HEK293 (cell line): ENCODE results near the gene MARK3.

Source experiments
- FEZF1 ChIP-seq: fragments of 450-650 bp; formaldehyde crosslinking; IDR thresholded peaks from 2 replicates; pipeline ENCODE4 v1.5.1; 2016; ENCODE audit warnings: missing biosample characterization, missing genetic modification characterization
- MEIS1 ChIP-seq: sonication (generic); formaldehyde crosslinking; IDR thresholded peaks from 2 replicates; pipeline ENCODE4 v1.8.1; 2022; ENCODE audit warnings: missing genetic modification reagents, mild to moderate bottlenecking, borderline replicate concordance
- REST ChIP-seq: fragments of 450-650 bp; formaldehyde crosslinking; IDR thresholded peaks from 2 replicates; pipeline ENCODE4 v1.5.1; 2016; ENCODE audit warnings: missing biosample characterization, missing genetic modification characterization
- SCRT2 ChIP-seq: fragments of 450-650 bp; formaldehyde crosslinking; IDR thresholded peaks from 2 replicates; pipeline ENCODE4 v1.5.1; 2016; ENCODE audit warnings: missing biosample characterization, missing genetic modification characterization
- SP7 ChIP-seq: fragments of 450-650 bp; formaldehyde crosslinking; IDR thresholded peaks from 2 replicates; pipeline ENCODE4 v1.5.1; 2016; ENCODE audit warnings: missing biosample characterization, missing genetic modification characterization
- WT1 ChIP-seq: fragments of 450-650 bp; formaldehyde crosslinking; IDR thresholded peaks from 2 replicates; pipeline ENCODE4 v1.5.1; 2016; ENCODE audit warnings: missing biosample characterization, missing genetic modification characterization
- ZBTB17 ChIP-seq: fragments of 450-650 bp; formaldehyde crosslinking; IDR thresholded peaks from 2 replicates; pipeline ENCODE4 v1.5.1; 2016; ENCODE audit warnings: missing biosample characterization, missing genetic modification characterization
- ZBTB20 ChIP-seq: fragments of 450-650 bp; formaldehyde crosslinking; IDR thresholded peaks from 2 replicates; pipeline ENCODE4 v1.5.1; 2016; ENCODE audit warnings: missing biosample characterization, missing genetic modification characterization
- ZBTB48 ChIP-seq: fragments of 450-650 bp; formaldehyde crosslinking; IDR thresholded peaks from 2 replicates; pipeline ENCODE4 v1.5.1; 2016; ENCODE audit warnings: missing biosample characterization, missing genetic modification characterization
- ZEB2 ChIP-seq: fragments of 450-650 bp; formaldehyde crosslinking; IDR thresholded peaks from 2 replicates; pipeline ENCODE4 v1.5.1; 2016; ENCODE audit warnings: missing biosample characterization, missing genetic modification characterization
- ZFP37 ChIP-seq: fragments of 450-650 bp; formaldehyde crosslinking; IDR thresholded peaks from 2 replicates; pipeline ENCODE4 v1.5.1; 2016; ENCODE audit warnings: missing biosample characterization, missing genetic modification characterization
- ZFP69B ChIP-seq: fragments of 450-650 bp; formaldehyde crosslinking; IDR thresholded peaks from 2 replicates; pipeline ENCODE4 v1.5.1; 2016; ENCODE audit warnings: missing biosample characterization, missing genetic modification characterization
- ZIC2 ChIP-seq: fragments of 450-650 bp; formaldehyde crosslinking; IDR thresholded peaks from 2 replicates; pipeline ENCODE4 v1.5.1; 2016; ENCODE audit warnings: missing biosample characterization, missing genetic modification characterization
- ZNF132 ChIP-seq: fragments of 450-650 bp; formaldehyde crosslinking; IDR thresholded peaks from 2 replicates; pipeline ENCODE4 v1.5.1; 2017; ENCODE audit warnings: missing biosample characterization, missing genetic modification characterization, borderline replicate concordance
- ZNF146 ChIP-seq: fragments of 450-650 bp; formaldehyde crosslinking; IDR thresholded peaks from 2 replicates; pipeline ENCODE4 v1.5.1; 2016; ENCODE audit warnings: missing biosample characterization, missing genetic modification characterization
- ZNF394 ChIP-seq: fragments of 450-650 bp; formaldehyde crosslinking; IDR thresholded peaks from 2 replicates; pipeline ENCODE4 v1.5.1; 2016; ENCODE audit warnings: missing biosample characterization, missing genetic modification characterization, mild to moderate bottlenecking, moderate library complexity, borderline replicate concordance
- ZNF514 ChIP-seq: fragments of 450-650 bp; formaldehyde crosslinking; IDR thresholded peaks from 2 replicates; pipeline ENCODE4 v1.5.1; 2016; ENCODE audit warnings: missing biosample characterization, missing genetic modification characterization
- ZNF548 ChIP-seq: fragments of 450-650 bp; formaldehyde crosslinking; IDR thresholded peaks from 2 replicates; pipeline ENCODE4 v1.5.1; 2016; ENCODE audit warnings: missing biosample characterization, missing genetic modification characterization
- ZNF555 ChIP-seq: fragments of 450-650 bp; formaldehyde crosslinking; conservative IDR thresholded peaks from 2 replicates; pipeline ENCODE4 v1.5.1; 2017; ENCODE audit warnings: missing biosample characterization, mild to moderate bottlenecking, missing genetic modification characterization, inconsistent platforms
- ZNF560 ChIP-seq: fragments of 450-650 bp; formaldehyde crosslinking; IDR thresholded peaks from 2 replicates; pipeline ENCODE4 v1.5.1; 2017; ENCODE audit warnings: missing biosample characterization, missing genetic modification characterization, borderline replicate concordance
- ZNF596 ChIP-seq: fragments of 450-650 bp; IDR thresholded peaks from 2 replicates; pipeline ENCODE4 v1.5.0; 2018; ENCODE audit warnings: missing biosample characterization, mild to moderate bottlenecking, missing genetic modification characterization, moderate library complexity
- ZNF600 ChIP-seq: fragments of 450-650 bp; formaldehyde crosslinking; IDR thresholded peaks from 2 replicates; pipeline ENCODE4 v1.5.1; 2016; ENCODE audit warnings: missing biosample characterization, missing genetic modification characterization
- ZNF660 ChIP-seq: fragments of 450-650 bp; IDR thresholded peaks from 2 replicates; pipeline ENCODE4 v1.5.1; 2018; ENCODE audit warnings: missing biosample characterization, mild to moderate bottlenecking, missing genetic modification characterization
- ZNF670 ChIP-seq: fragments of 450-650 bp; formaldehyde crosslinking; IDR thresholded peaks from 2 replicates; pipeline ENCODE4 v1.5.1; 2016; ENCODE audit warnings: missing biosample characterization, missing genetic modification characterization, low read depth
- ZNF785 ChIP-seq: fragments of 450-650 bp; formaldehyde crosslinking; IDR thresholded peaks from 2 replicates; pipeline ENCODE4 v1.5.1; 2016; ENCODE audit warnings: missing biosample characterization, missing genetic modification characterization
- ZSCAN16 ChIP-seq: fragments of 450-650 bp; formaldehyde crosslinking; IDR thresholded peaks from 2 replicates; pipeline ENCODE4 v1.5.1; 2016; ENCODE audit warnings: missing biosample characterization, missing genetic modification characterization
- TF ChIP-seq, protein P1 (sequence below): fragments of 450-650 bp; formaldehyde crosslinking; IDR thresholded peaks from 2 replicates; pipeline ENCODE4 v1.5.1; 2016; ENCODE audit warnings: missing biosample characterization, missing genetic modification characterization
- TF ChIP-seq, protein P2 (sequence below): fragments of 450-650 bp; formaldehyde crosslinking; IDR thresholded peaks from 2 replicates; pipeline ENCODE4 v1.5.1; 2016; ENCODE audit warnings: missing biosample characterization, missing genetic modification characterization
- TF ChIP-seq, protein P3 (sequence below): fragments of 450-650 bp; formaldehyde crosslinking; IDR thresholded peaks from 2 replicates; pipeline ENCODE4 v1.5.1; 2016; ENCODE audit warnings: missing biosample characterization, missing genetic modification characterization
- TF ChIP-seq, protein P4 (sequence below): IDR thresholded peaks from 2 replicates; pipeline ENCODE4 v1.6.1; 2011; ENCODE audit warnings: mild to moderate bottlenecking, low read depth, low read length, borderline replicate concordance

MARK3 gene

DNA sequence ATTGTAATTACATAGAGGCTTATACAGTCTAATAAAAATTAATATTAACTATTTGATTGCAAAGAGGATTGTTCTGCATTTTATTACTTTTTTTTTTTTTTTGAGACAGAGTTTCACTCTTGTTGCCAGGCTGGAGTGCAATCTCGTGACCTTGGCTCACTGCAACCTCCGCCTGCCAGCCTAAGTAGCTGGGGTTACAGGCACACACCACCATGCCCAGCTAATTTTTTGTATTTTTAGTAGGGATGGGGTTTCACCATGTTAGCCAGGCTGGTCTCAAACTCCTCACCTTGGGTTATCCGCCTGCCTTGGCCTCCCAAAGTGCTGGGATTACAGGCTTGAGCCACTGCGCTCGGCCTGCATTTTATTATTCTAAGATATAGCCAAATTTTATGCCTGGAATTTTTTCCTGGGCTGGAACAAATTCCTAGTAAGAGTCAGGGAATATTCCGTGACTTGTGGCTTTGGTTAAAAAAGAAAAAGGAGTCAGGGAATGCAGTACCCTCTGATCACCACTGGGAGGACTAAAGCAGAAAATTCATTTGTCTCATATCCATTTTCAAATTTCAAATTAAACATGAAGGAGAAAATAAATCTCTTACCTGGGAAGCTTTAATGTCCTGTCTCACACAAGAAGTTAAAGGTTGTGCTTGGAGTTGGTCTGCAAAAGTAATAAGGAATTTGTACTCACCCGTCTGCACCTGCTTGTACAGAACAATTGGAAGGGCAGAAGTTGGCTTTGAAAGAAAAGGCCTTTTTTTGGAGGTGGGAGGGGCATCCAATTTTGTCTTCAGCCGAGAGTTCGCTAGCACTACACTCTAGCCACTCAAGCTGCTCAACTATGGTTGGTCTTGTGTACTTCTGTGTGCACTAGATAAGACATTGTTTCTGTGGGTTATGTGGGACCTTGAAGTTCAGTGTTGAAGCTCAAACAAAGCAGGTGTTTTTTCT is 8.7 kb downstream of the MARK3 start (continued):
- TF ChIP-seq REST (no peak), ZNF394 (no peak), ZNF132 (no peak), WT1 (tag by site-specific recombination) (0 out of 2 replicates have a peak, but pooled peaks have one; percentile 21), ZNF596 (no peak), ZEB2 (tag by site-specific recombination) (peak; percentile 70), ZFP69B (tag by site-specific recombination) (no peak), ZFP37 (tag by site-specific recombination) (no peak), ZNF514 (tag by site-specific recombination) (no peak), ZNF600 (tag by site-specific recombination) (peak; percentile 67), ZNF660 (tag by site-specific recombination) (0 out of 2 replicates have a peak, but pooled peaks have one; percentile 48), ZNF555 (tag by site-specific recombination) (no peak), ZIC2 (no peak), ZNF785 (tag by site-specific recombination) (no peak), ZNF670 (tag by site-specific recombination) (no peak), ZNF146 (tag by site-specific recombination) (no peak), ZSCAN16 (no peak), MEIS1 (no peak), SCRT2 (tag by site-specific recombination) (no peak), SP7 (tag by site-specific recombination) (no peak), ZBTB20 (tag by site-specific recombination) (no peak), ZNF548 (tag by site-specific recombination) (no peak), ZNF560 (tag by site-specific recombination) (no peak), ZBTB48 (tag by site-specific recombination) (no peak), FEZF1 (peak; percentile 43; the same call in 1 of the 2 replicates), ZBTB17 (tag by site-specific recombination) (0 out of 2 replicates have a peak, but pooled peaks have one; percentile 30)
- TF ChIP-seq, protein P1, sequence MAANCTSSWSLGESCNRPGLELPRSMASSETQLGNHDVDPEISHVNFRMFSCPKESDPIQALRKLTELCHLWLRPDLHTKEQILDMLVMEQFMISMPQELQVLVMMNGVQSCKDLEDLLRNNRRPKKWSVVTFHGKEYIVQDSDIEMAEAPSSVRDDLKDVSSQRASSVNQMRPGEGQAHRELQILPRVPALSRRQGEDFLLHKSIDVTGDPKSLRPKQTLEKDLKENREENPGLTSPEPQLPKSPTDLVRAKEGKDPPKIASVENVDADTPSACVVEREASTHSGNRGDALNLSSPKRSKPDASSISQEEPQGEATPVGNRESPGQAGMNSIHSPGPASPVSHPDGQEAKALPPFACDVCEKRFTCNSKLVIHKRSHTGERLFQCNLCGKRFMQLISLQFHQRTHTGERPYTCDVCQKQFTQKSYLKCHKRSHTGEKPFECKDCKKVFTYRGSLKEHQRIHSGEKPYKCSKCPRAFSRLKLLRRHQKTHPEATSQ (tag by site-specific recombination) = no peak
- TF ChIP-seq, protein P2, sequence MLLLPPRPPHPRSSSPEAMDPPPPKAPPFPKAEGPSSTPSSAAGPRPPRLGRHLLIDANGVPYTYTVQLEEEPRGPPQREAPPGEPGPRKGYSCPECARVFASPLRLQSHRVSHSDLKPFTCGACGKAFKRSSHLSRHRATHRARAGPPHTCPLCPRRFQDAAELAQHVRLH (tag by site-specific recombination) = no peak
- TF ChIP-seq, protein P3, sequence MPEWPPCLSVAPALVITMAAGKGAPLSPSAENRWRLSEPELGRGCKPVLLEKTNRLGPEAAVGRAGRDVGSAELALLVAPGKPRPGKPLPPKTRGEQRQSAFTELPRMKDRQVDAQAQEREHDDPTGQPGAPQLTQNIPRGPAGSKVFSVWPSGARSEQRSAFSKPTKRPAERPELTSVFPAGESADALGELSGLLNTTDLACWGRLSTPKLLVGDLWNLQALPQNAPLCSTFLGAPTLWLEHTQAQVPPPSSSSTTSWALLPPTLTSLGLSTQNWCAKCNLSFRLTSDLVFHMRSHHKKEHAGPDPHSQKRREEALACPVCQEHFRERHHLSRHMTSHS (tag by site-specific recombination) = no peak
- TF ChIP-seq, protein P4, sequence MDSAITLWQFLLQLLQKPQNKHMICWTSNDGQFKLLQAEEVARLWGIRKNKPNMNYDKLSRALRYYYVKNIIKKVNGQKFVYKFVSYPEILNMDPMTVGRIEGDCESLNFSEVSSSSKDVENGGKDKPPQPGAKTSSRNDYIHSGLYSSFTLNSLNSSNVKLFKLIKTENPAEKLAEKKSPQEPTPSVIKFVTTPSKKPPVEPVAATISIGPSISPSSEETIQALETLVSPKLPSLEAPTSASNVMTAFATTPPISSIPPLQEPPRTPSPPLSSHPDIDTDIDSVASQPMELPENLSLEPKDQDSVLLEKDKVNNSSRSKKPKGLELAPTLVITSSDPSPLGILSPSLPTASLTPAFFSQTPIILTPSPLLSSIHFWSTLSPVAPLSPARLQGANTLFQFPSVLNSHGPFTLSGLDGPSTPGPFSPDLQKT = no peak
